A549 (cell line): ENCODE data around the gene TUBB6. TPM values are rescaled to one million over a fixed set of nuclear protein-coding genes. Genes with fewer than 3 reads are reported as not detected.

ENCODE experiments used
- ATAC-seq, 2 experiments: fragments of 200-7000 bp in 1 of 2; fragments of >200 bp in 1 of 2; cut with Nextera tagmentation in 1 of 2; cut with Tn5 transposase in 1 of 2; 3 replicates each; pipeline versions ENCODE4 v1.8.0 to v1.9.1; 2018 to 2020; ENCODE audit warnings: mild to moderate bottlenecking in 1 of 2, moderate library complexity in 1 of 2
- CTCF ChIA-PET: fragments of 300-600 bp; sonication (Branson Sonifier 250); formaldehyde crosslinking; extraction: SDS; loops from one replicate; lab custom pipeline; 2021; ENCODE audit warnings: antibody characterized with exemption, inconsistent platforms; lab: Yijun Ruan, JAX
- POLR2A ChIA-PET: fragments of 350-600 bp; formaldehyde crosslinking; extraction: SDS; loops from one replicate; lab custom pipeline; 2021; ENCODE audit warnings: antibody characterized with exemption, inconsistent platforms; lab: Yijun Ruan, JAX
- DNase-seq, 2 experiments: peaks; one replicate each; pipeline versions ENCODE4 v3.0.0 to v3.0.0-alpha.2; 2011 to 2016; ENCODE audit warnings: low read depth in 1 of 2, low spot score in 1 of 2
- FAIRE-seq: peaks from 2 replicates; lab custom pipeline; 2011; peaks lifted over from hg19 to GRCh38; lab: Jason Lieb, UNC
- H3K27ac ChIP-seq, 2 experiments: fragments of >200 bp; sonication (Bioruptor Twin); formaldehyde crosslinking; 3 replicates each; pipeline ENCODE4 v1.5.1; 2016 to 2017
- H3K4me1 ChIP-seq: fragments of >200 bp; sonication (Bioruptor Twin); formaldehyde crosslinking; 3 replicates; pipeline ENCODE4 v1.6.1; 2016
- H3K4me2 ChIP-seq: fragments of >200 bp; sonication (Bioruptor Twin); formaldehyde crosslinking; 3 replicates; pipeline ENCODE4 v1.6.1; 2016
- H3K4me3 ChIP-seq: fragments of >200 bp; sonication (Bioruptor Twin); formaldehyde crosslinking; 3 replicates; pipeline ENCODE4 v1.5.1; 2016
- H3K9me3 ChIP-seq: fragments of >200 bp; sonication (Bioruptor Twin); formaldehyde crosslinking; 3 replicates; pipeline ENCODE4 v1.6.1; 2016
- CBX2 ChIP-seq: fragments of 200-600 bp; sonication (generic); IDR thresholded peaks from 2 replicates; pipeline ENCODE4 v1.6.1; 2016; ENCODE audit warnings: low read depth, mild to moderate bottlenecking, borderline replicate concordance
- EHMT2 ChIP-seq: fragments of 200-600 bp; sonication (generic); IDR thresholded peaks from 2 replicates; pipeline ENCODE4 v1.6.1; 2016; ENCODE audit warnings: antibody characterized with exemption, low read depth, mild to moderate bottlenecking, moderate library complexity
- EP300 ChIP-seq, 2 experiments: fragments of >200 bp; sonication (Bioruptor Twin); formaldehyde crosslinking; IDR thresholded peaks; 2 replicates in 1 of 2; 3 replicates in 1 of 2; pipeline ENCODE4 v1.6.1; 2016 to 2017
- ESRRA ChIP-seq: fragments of 150-350 bp; IDR thresholded peaks from 2 replicates; pipeline ENCODE4 v1.6.1; 2014; ENCODE audit warnings: mild to moderate bottlenecking, low read length, borderline replicate concordance
- FOXS1 ChIP-seq: fragments of 250-450 bp; sonication (Bioruptor Pico); IDR thresholded peaks from 2 replicates; pipeline ENCODE4 v1.5.0; 2020; ENCODE audit warnings: mild to moderate bottlenecking, moderate library complexity
- GATA3 ChIP-seq: IDR thresholded peaks from 2 replicates; pipeline ENCODE4 v1.6.1; 2012; ENCODE audit warnings: borderline replicate concordance
- HDAC2 ChIP-seq: fragments of 200-600 bp; sonication (generic); IDR thresholded peaks from 2 replicates; pipeline ENCODE4 v1.6.1; 2016
- HEYL ChIP-seq: fragments of 250-450 bp; sonication (Bioruptor Pico); IDR thresholded peaks from 2 replicates; pipeline ENCODE4 v1.8.0; 2021; ENCODE audit warnings: mild to moderate bottlenecking, moderate library complexity
- MYC ChIP-seq: IDR thresholded peaks from 2 replicates; pipeline ENCODE4 v1.6.1; 2012; ENCODE audit warnings: mild to moderate bottlenecking, inconsistent platforms, low read length, improper control_type of control experiment, borderline replicate concordance
- NPAS2 ChIP-seq: fragments of 250-450 bp; sonication (Bioruptor Pico); IDR thresholded peaks from 2 replicates; pipeline ENCODE4 v1.8.0; 2022; ENCODE audit warnings: mild to moderate bottlenecking, moderate library complexity, borderline replicate concordance
- POLR2A ChIP-seq: IDR thresholded peaks from 2 replicates; pipeline ENCODE4 v1.6.1; 2012; ENCODE audit warnings: mild to moderate bottlenecking, low read length
- POLR2AphosphoS2 ChIP-seq: conservative IDR thresholded peaks from 2 replicates; pipeline ENCODE4 v1.6.1; 2012; ENCODE audit warnings: low read length, improper control_type of control experiment, inconsistent platforms
- RNF2 ChIP-seq: fragments of 200-600 bp; sonication (generic); IDR thresholded peaks from 2 replicates; pipeline ENCODE4 v1.6.1; 2016; ENCODE audit warnings: low read depth, mild to moderate bottlenecking, antibody characterized with exemption, moderate library complexity, borderline replicate concordance
- ZC3H11A ChIP-seq: fragments of 450-650 bp; IDR thresholded peaks from 2 replicates; pipeline ENCODE4 v1.6.1; 2014; ENCODE audit warnings: antibody characterized with exemption, mild to moderate bottlenecking
- WGBS: methylation state at CpG from one replicate; pipeline ENCODE4 v1.1.6; 2017; ENCODE audit errors: missing lambda C conversion rate; 5-methylcytosine and 5-hydroxymethylcytosine counted together
- polyA plus RNA-seq, 4 experiments: library from polyadenylated mRNA; depleted of rRNA in 3 of 4; stranded (reverse); fragments of >200 nt; fragmentation: RNase III in 1 of 4; extraction: RNeasy Plus Mini Kit Qiagen cat#74134 plus additional on column Dnase treatment in 1 of 4; gene quantifications; 2 replicates in 3 of 4; 3 replicates in 1 of 4; pipeline ENCODE4 v1.2.3, GENCODE V29; 2011 to 2017
- TF ChIP-seq, protein P1 (sequence below): IDR thresholded peaks from 2 replicates; pipeline ENCODE4 v1.6.1; 2012
- TF ChIP-seq, protein P2 (sequence below): fragments of 250-450 bp; sonication (Bioruptor Pico); IDR thresholded peaks from 2 replicates; pipeline ENCODE4 v1.5.0; 2020; ENCODE audit warnings: low read depth, mild to moderate bottlenecking, moderate library complexity
- TF ChIP-seq, protein P3 (sequence below): fragments of 200-600 bp; sonication (generic); IDR thresholded peaks from 2 replicates; pipeline ENCODE4 v1.6.1; 2016; ENCODE audit warnings: antibody characterized with exemption, mild to moderate bottlenecking, moderate library complexity
- TF ChIP-seq, protein P4 (sequence below): fragments of 450-650 bp; IDR thresholded peaks from 2 replicates; pipeline ENCODE4 v1.6.1; 2014; ENCODE audit warnings: antibody characterized with exemption
- TF ChIP-seq, protein P5 (sequence below): fragments of >200 bp; sonication (Bioruptor Twin); formaldehyde crosslinking; IDR thresholded peaks from 3 replicates; pipeline ENCODE4 v1.6.1; 2016
- TF ChIP-seq, protein P6 (sequence below): fragments of >200 bp; sonication (Bioruptor Twin); formaldehyde crosslinking; IDR thresholded peaks from 2 replicates; pipeline ENCODE4 v1.6.1; 2016

TUBB6 gene
- polyA plus RNA-seq, 2 of the 4 experiments (the other 2 are of a cell fraction) = 88.5 to 235 TPM

DNA sequence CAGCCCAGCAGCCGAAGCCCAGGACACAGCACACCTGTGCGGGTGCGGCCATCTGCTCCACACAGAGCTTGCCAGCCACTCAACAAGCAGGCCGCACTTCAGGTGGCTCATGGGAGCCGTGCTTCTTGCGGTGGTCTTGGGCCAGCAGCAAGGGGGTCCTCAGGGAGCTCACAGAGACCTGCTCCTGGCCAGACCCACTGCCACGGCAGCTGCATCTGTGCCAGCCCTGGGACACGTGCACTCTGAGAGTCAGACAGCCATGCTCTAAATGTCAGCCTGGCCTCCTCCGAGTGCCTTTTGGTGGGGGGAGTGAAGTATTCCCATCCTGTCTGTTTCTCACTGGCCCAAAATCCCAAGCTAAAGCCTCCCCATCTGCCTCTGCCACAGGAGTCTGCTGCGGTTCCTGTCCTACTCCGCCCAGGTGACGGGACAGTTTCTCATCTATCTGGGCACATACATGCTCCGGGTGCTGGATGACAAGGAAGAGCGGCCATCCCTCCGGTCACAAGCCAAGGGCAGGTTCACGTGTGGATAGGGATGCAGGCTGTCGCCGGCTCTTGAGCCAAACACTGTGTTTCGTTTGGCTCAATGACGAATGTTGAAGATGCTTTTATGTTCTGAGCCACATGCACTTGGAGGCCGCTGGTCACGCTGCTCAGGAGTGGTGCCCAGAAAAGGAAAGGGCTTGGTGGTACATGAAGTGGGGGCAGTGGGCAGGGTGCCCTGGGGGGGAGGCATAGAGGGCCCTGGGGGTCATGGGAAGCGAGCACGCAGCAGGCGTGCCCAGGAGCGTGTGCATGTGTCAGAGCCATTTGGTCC, 31.1 kb upstream of the TUBB6 start:
- TF ChIP-seq EP300 (IDR thresholded peaks at IDR 0.05) = no peak
- TF ChIP-seq, protein P1, sequence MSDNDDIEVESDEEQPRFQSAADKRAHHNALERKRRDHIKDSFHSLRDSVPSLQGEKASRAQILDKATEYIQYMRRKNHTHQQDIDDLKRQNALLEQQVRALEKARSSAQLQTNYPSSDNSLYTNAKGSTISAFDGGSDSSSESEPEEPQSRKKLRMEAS = no peak
- H3K4me1 ChIP-seq = no peaks in the 10 kb centered on the region
- CTCF ChIA-PET = interaction anchor here (0.7 to 1.0 kb wide), 3 partner anchors 11 to 13 kb away, joined by 3 to 4 read pairs (median 3); no protein-coding TSS in a partner anchor
- H3K4me2 ChIP-seq = no peak overlapping the region
- no peak overlapping the region for H3K27ac ChIP-seq
- ATAC-seq = no peak
- whole genome bisulfite sequencing = 85% methylated on average over 24 of the region's 26 CpGs
- DNase-seq = no peak
- FAIRE-seq = no peak
- no peaks in the 10 kb centered on the region for H3K9me3 ChIP-seq
- POLR2A ChIA-PET = no interaction called here
- no peak overlapping the region for H3K4me3 ChIP-seq

DNA sequence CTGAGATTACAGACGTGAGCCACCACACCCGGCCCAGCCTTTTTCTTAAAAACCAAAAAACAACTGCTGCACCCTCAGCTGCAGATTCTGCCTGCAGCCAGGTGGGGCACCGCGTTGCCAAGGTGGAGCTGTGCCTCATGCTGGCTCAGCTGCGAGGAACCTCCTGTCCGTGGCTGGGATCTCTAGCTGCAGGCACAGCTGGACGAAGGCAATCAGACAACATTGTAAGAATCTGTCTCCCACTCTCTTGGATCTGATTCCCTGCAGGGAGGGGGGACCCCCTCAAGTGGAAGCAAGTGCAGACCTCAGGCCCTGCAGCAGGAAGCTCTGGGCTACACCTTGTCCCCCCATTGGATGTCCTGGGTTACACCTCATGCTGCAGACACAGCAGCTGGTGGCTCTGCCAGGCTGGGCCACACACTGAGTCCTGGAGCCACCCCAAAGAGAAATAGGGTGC, 29.8 kb upstream of the TUBB6 start:
- no peak for TF ChIP-seq EHMT2
- TF ChIP-seq, protein P1 = 0 out of 2 replicates have a peak, but pooled peaks have one; percentile 29
- TF ChIP-seq, all 56 proteins: peak for 1
- 0 out of 3 replicates have a peak, but pooled peaks cover 3% of the 10 kb centered on the region for H3K4me1 ChIP-seq
- no peak overlapping the region for H3K4me3 ChIP-seq
- DNase-seq = no peak
- H3K27ac ChIP-seq = no peak overlapping the region
- FAIRE-seq = no peak
- peak in 1 of 2 experiments; percentile 45; a peak in 1 of 6 replicates for ATAC-seq
- H3K4me2 ChIP-seq = no peak overlapping the region
- POLR2A ChIA-PET = interaction anchor here (0.7 kb wide), 1 partner anchor 189 kb away, joined by 6 read pairs; no protein-coding TSS in a partner anchor
- 63% methylated on average over 7 of the region's 7 CpGs for WGBS
- CTCF ChIA-PET = interaction anchor here (0.6 to 1.9 kb wide), 5 partner anchors 9 to 46 kb away, joined by 3 to 6 read pairs (median 4); no protein-coding TSS in a partner anchor
- no peaks in the 10 kb centered on the region for H3K9me3 ChIP-seq

DNA sequence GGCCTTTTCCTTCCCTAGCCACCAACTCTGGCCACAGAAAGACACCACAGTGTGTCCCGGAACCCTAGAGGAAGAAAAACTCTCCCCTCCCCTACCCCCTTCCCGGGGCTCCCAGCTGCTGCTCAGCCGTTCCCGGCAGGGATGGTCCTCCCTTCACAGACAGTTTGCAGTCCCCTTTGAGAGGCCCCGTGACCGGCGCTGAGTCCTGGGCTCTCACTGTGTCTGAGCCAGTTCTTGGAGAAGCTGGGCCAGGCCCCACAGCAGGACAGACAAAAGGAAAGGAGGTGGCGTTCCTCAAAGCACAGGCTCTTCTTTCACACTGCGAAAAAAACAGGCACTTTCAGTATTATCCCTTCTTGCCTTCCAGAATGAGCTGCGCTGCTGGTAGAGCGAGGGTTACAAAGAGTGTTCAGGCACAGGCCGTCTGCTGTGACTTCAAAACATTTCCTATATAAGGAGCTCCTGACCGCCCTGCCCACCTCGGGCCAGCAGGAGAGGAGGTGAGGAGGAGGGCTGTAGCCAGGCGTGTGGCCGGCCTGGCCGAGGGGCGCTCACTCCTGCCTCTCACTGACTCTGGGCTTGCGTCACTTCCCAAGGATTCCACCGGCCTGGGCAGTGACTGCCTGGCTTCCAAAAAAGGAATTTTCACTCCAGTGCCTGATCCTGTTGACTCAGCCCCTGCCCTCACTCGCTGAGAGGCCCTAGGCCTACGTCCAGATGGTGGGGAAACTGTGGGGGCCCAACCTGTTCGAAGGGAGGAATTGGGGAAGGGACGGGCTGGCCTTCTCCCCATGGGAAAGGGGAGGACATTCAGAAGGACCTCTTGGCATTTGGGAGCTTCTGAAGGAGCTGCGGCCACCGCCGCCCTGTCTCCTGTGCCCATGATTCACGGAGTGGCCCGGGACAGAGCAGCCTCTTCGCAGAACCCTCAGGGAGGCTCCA, 29.0 kb upstream of the TUBB6 start:
- Histone ChIP-seq H3K4me1 (0 out of 3 replicates have a peak, but pooled peaks cover 3% of the 10 kb centered on the region), H3K4me3 (no peak overlapping the region), H3K9me3 (no peaks in the 10 kb centered on the region), H3K4me2 (no peak overlapping the region), H3K27ac (no peak overlapping the region)
- no peak for TF ChIP-seq EHMT2
- TF ChIP-seq ESRRA = no peak
- TF ChIP-seq NPAS2 = no peak
- TF ChIP-seq GATA3 = no peak
- TF ChIP-seq, protein P2, sequence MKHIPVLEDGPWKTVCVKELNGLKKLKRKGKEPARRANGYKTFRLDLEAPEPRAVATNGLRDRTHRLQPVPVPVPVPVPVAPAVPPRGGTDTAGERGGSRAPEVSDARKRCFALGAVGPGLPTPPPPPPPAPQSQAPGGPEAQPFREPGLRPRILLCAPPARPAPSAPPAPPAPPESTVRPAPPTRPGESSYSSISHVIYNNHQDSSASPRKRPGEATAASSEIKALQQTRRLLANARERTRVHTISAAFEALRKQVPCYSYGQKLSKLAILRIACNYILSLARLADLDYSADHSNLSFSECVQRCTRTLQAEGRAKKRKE (CRISPR knock-in tag) = no peak
- no peak for TF ChIP-seq RNF2
- no peak for TF ChIP-seq ZC3H11A
- no peak for TF ChIP-seq HEYL
- no peak for TF ChIP-seq MYC
- TF ChIP-seq, protein P3, sequence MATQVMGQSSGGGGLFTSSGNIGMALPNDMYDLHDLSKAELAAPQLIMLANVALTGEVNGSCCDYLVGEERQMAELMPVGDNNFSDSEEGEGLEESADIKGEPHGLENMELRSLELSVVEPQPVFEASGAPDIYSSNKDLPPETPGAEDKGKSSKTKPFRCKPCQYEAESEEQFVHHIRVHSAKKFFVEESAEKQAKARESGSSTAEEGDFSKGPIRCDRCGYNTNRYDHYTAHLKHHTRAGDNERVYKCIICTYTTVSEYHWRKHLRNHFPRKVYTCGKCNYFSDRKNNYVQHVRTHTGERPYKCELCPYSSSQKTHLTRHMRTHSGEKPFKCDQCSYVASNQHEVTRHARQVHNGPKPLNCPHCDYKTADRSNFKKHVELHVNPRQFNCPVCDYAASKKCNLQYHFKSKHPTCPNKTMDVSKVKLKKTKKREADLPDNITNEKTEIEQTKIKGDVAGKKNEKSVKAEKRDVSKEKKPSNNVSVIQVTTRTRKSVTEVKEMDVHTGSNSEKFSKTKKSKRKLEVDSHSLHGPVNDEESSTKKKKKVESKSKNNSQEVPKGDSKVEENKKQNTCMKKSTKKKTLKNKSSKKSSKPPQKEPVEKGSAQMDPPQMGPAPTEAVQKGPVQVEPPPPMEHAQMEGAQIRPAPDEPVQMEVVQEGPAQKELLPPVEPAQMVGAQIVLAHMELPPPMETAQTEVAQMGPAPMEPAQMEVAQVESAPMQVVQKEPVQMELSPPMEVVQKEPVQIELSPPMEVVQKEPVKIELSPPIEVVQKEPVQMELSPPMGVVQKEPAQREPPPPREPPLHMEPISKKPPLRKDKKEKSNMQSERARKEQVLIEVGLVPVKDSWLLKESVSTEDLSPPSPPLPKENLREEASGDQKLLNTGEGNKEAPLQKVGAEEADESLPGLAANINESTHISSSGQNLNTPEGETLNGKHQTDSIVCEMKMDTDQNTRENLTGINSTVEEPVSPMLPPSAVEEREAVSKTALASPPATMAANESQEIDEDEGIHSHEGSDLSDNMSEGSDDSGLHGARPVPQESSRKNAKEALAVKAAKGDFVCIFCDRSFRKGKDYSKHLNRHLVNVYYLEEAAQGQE = no peak
- TF ChIP-seq, protein P4, sequence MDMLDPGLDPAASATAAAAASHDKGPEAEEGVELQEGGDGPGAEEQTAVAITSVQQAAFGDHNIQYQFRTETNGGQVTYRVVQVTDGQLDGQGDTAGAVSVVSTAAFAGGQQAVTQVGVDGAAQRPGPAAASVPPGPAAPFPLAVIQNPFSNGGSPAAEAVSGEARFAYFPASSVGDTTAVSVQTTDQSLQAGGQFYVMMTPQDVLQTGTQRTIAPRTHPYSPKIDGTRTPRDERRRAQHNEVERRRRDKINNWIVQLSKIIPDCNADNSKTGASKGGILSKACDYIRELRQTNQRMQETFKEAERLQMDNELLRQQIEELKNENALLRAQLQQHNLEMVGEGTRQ = no peak
- TF ChIP-seq, protein P5, sequence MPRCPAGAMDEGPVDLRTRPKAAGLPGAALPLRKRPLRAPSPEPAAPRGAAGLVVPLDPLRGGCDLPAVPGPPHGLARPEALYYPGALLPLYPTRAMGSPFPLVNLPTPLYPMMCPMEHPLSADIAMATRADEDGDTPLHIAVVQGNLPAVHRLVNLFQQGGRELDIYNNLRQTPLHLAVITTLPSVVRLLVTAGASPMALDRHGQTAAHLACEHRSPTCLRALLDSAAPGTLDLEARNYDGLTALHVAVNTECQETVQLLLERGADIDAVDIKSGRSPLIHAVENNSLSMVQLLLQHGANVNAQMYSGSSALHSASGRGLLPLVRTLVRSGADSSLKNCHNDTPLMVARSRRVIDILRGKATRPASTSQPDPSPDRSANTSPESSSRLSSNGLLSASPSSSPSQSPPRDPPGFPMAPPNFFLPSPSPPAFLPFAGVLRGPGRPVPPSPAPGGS = no peak
- no peak for TF ChIP-seq POLR2AphosphoS2
- TF ChIP-seq HDAC2 = no peak
- TF ChIP-seq POLR2A = no peak
- TF ChIP-seq, protein P6, sequence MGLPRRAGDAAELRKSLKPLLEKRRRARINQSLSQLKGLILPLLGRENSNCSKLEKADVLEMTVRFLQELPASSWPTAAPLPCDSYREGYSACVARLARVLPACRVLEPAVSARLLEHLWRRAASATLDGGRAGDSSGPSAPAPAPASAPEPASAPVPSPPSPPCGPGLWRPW = no peak
- no peak for TF ChIP-seq FOXS1 (CRISPR knock-in tag)
- no peak for TF ChIP-seq CBX2
- ATAC-seq (peak in 1 of 2 experiments; percentile 49; a peak in 3 of 6 replicates), FAIRE-seq (no peak), DNase-seq (no peak)
- WGBS = 84% methylated on average over 26 of the region's 30 CpGs
- CTCF ChIA-PET = interaction anchor here (0.6 to 1.9 kb wide), 6 partner anchors 7 to 40 kb away, joined by 3 to 12 read pairs (median 4); no protein-coding TSS in a partner anchor
- POLR2A ChIA-PET = no interaction called here
